ENCODE data around the gene E2F7. TPM values are rescaled to one million over a fixed set of nuclear protein-coding genes. Genes with fewer than 3 reads are reported as not detected.

E2F7 gene
- total and polyA plus RNA-seq, 2 donors (not counting 3 experiments of a cell fraction or from before 2014, with no cell fraction given), result 4.7 to 19.8 TPM

- DNase-seq (ENCODE audit: low read depth, low spot score) (no peak), FAIRE-seq (no peak)
- TF ChIP-seq JUN (IDR thresholded peaks at IDR 0.05; ENCODE audit: borderline replicate concordance, insufficient read depth, insufficient read length, low read depth) (peak; percentile 34), CTCF (IDR thresholded peaks at IDR 0.05; ENCODE audit: extremely low read depth in 1 of 2, insufficient read depth in 1 of 2, low read depth in 1 of 2, low read length in 2 of 2) (no peak)
- no peak overlapping the region for H3K9ac ChIP-seq (replicated peaks; ENCODE audit: extremely low read depth, insufficient read depth, low read length)
- no peak overlapping the region for H3K4me2 ChIP-seq (ENCODE audit: insufficient read depth, low read length)
- dilution Hi-C loops (cut with MboI; ENCODE audit: extremely low pct_ligation_motif_present, low sequenced_read_pairs), result no loop called here
- no peaks in the 10 kb centered on the region for H3K79me2 ChIP-seq (ENCODE audit: control insufficient read depth, insufficient read depth, low read length)
- H3K4me1 ChIP-seq (ENCODE audit: control insufficient read depth, extremely low read depth, insufficient read depth, low read length), result no peaks in the 10 kb centered on the region
- no peak overlapping the region for H3K4me3 ChIP-seq (replicated peaks in 1 of 3; ENCODE audit: insufficient read depth in 1 of 3, low read depth in 1 of 3, low read length in 3 of 3)
- no peak overlapping the region for H3K27ac ChIP-seq (ENCODE audit: insufficient read depth, low read depth, low read length)
- ChIA-PET CTCF (interaction anchor here (1.0 kb wide), 2 partner anchors 18 to 654 kb away, joined by 3 read pairs; no protein-coding TSS in a partner anchor), POLR2A (no interaction called here)
- no peaks in the 10 kb centered on the region for H3K27me3 ChIP-seq (ENCODE audit: control insufficient read depth in 2 of 2, insufficient read depth in 2 of 2, low read length in 2 of 2)
- peaks cover 3 to 15% of the 10 kb centered on the region in 2 experiments for H3K36me3 ChIP-seq (ENCODE audit: control insufficient read depth in 2 of 2, extremely low read depth in 1 of 2, insufficient read depth in 2 of 2, low read length in 2 of 2)
- H4K20me1 ChIP-seq (replicated peaks; ENCODE audit: control insufficient read depth, extremely low read depth, insufficient read depth, low read length), result no peaks in the 10 kb centered on the region
- no TSS peak for BruUV-seq (replicated peaks)
- no peaks in the 10 kb centered on the region for H3K9me1 ChIP-seq (replicated peaks; ENCODE audit: control insufficient read depth, extremely low read depth, insufficient read depth, low read length)
- no peak overlapping the region for H2AFZ ChIP-seq (ENCODE audit: low read depth, low read length)
- H3K9me3 ChIP-seq (replicated peaks; ENCODE audit: control insufficient read depth, insufficient read depth, low read length), result no peaks in the 10 kb centered on the region
- intact Hi-C loops (cut with micrococcal nuclease), result no loop called here
Measured at GRCh38 chr12:77031745-77032144, 33.6 kb downstream of the E2F7 start.

- BruUV-seq (replicated peaks), result no TSS peak
- H4K20me1 ChIP-seq (replicated peaks; ENCODE audit: control insufficient read depth, extremely low read depth, insufficient read depth, low read length), result no peaks in the 10 kb centered on the region
- FAIRE-seq, result no peak
- no peaks in the 10 kb centered on the region for H3K79me2 ChIP-seq (ENCODE audit: control insufficient read depth, insufficient read depth, low read length)
- POLR2A ChIA-PET, result no interaction called here
- no peaks in the 10 kb centered on the region for H3K9me3 ChIP-seq (replicated peaks; ENCODE audit: control insufficient read depth, insufficient read depth, low read length)
- DNase-seq (ENCODE audit: low read depth, low spot score), result no peak
- no peak overlapping the region for H3K9ac ChIP-seq (replicated peaks; ENCODE audit: extremely low read depth, insufficient read depth, low read length)
- no peaks in the 10 kb centered on the region for H3K27me3 ChIP-seq (ENCODE audit: control insufficient read depth in 2 of 2, insufficient read depth in 2 of 2, low read length in 2 of 2)
- peaks cover 3 to 12% of the 10 kb centered on the region in 2 experiments for H3K36me3 ChIP-seq (ENCODE audit: control insufficient read depth in 2 of 2, extremely low read depth in 1 of 2, insufficient read depth in 2 of 2, low read length in 2 of 2)
- intact Hi-C loops (cut with micrococcal nuclease) (no loop called here), dilution Hi-C loops (cut with MboI; ENCODE audit: extremely low pct_ligation_motif_present, low sequenced_read_pairs) (no loop called here)
- no peak overlapping the region for H3K4me2 ChIP-seq (ENCODE audit: insufficient read depth, low read length)
- H3K4me1 ChIP-seq (ENCODE audit: control insufficient read depth, extremely low read depth, insufficient read depth, low read length), result no peaks in the 10 kb centered on the region
- no peak overlapping the region for H3K4me3 ChIP-seq (replicated peaks in 1 of 3; ENCODE audit: insufficient read depth in 1 of 3, low read depth in 1 of 3, low read length in 3 of 3)
- H3K27ac ChIP-seq (ENCODE audit: insufficient read depth, low read depth, low read length), result no peak overlapping the region
- no peaks in the 10 kb centered on the region for H3K9me1 ChIP-seq (replicated peaks; ENCODE audit: control insufficient read depth, extremely low read depth, insufficient read depth, low read length)
- TF ChIP-seq EZH2 (IDR thresholded peaks at IDR 0.05; ENCODE audit: borderline replicate concordance, low read depth, low read length, severe bottlenecking) (no peak), JUN (IDR thresholded peaks at IDR 0.05; ENCODE audit: borderline replicate concordance, insufficient read depth, insufficient read length, low read depth) (no peak), GATA2 (IDR thresholded peaks at IDR 0.05; ENCODE audit: insufficient read depth, insufficient read length, low read depth, low read length) (no peak), FOS (IDR thresholded peaks at IDR 0.05; ENCODE audit: borderline replicate concordance, insufficient read depth, low read length) (no peak), POLR2A (IDR thresholded peaks at IDR 0.05; ENCODE audit: low read depth, low read length) (no peak), POLR2AphosphoS5 (IDR thresholded peaks at IDR 0.05; ENCODE audit: insufficient read depth, low read depth, low read length) (no peak), MYC (IDR thresholded peaks at IDR 0.05; ENCODE audit: low read depth, low read length) (no peak)
- TF ChIP-seq, protein P1, sequence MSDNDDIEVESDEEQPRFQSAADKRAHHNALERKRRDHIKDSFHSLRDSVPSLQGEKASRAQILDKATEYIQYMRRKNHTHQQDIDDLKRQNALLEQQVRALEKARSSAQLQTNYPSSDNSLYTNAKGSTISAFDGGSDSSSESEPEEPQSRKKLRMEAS (IDR thresholded peaks at IDR 0.05; ENCODE audit: insufficient read depth, insufficient read length), result no peak
- CTCF ChIA-PET, result interaction anchor here (0.8 to 3.3 kb wide), 4 partner anchors 13 to 299 kb away, joined by 3 to 14 read pairs (median 3); no protein-coding TSS in a partner anchor
- H2AFZ ChIP-seq (ENCODE audit: low read depth, low read length), result no peak overlapping the region
Measured at GRCh38 chr12:77025782-77026314, 39.5 kb downstream of the E2F7 start.
